EL (cell line): ENCODE measurements around the gene STK10.
"Not testable (repeated sequence)": the region's sequence is repeated elsewhere in the genome, so short reads cannot be mapped to it uniquely, and the experiment has no call there.

Source experiments
- DNase-seq: peaks from one replicate; pipeline ENCODE4 v3.0.0-alpha.2; 2016

The STK10 gene

GRCh38 chr5:172049226-172049796 is 138.7 kb downstream of the STK10 start:
- DNase-seq: no peak

GRCh38 chr5:172048539-172049101 is 139.4 kb downstream of the STK10 start:
- DNase-seq: peak; percentile 60

GRCh38 chr5:172048170-172048422 is 139.9 kb downstream of the STK10 start:
- DNase-seq: no peak

GRCh38 chr5:172046593-172046992 is 141.4 kb downstream of the STK10 start:
- no peak for DNase-seq

- no peak for DNase-seq
These were observed 142.8 kb downstream of the STK10 start for GRCh38 chr5:172045315-172045632.

- no peak for DNase-seq
These were observed 143.3 kb downstream of the STK10 start for GRCh38 chr5:172044631-172045314.

- DNase-seq: no peak
These were observed 144.2 kb downstream of the STK10 start for GRCh38 chr5:172043865-172044264.

GRCh38 chr5:172042183-172042582 is 145.8 kb downstream of the STK10 start:
- DNase-seq: no peak

- no peak for DNase-seq
These were observed 149.9 kb downstream of the STK10 start for GRCh38 chr5:172038167-172038566.

GRCh38 chr5:172035049-172035448 is 153.0 kb downstream of the STK10 start:
- no peak for DNase-seq

GRCh38 chr5:172031894-172032461 is 156.0 kb downstream of the STK10 start:
- DNase-seq: no peak

GRCh38 chr5:172029876-172030275 is 158.1 kb downstream of the STK10 start:
- DNase-seq: no peak

GRCh38 chr5:172028167-172028566 is 159.9 kb downstream of the STK10 start:
- no peak for DNase-seq

GRCh38 chr5:172020110-172020786 is 167.8 kb downstream of the STK10 start:
- DNase-seq: not testable (repeated sequence)

GRCh38 chr5:172015346-172015745 is 172.7 kb downstream of the STK10 start:
- DNase-seq: no peak

GRCh38 chr5:172010278-172010677 is 177.7 kb downstream of the STK10 start:
- no peak for DNase-seq

GRCh38 chr5:172009536-172010270 is 178.3 kb downstream of the STK10 start:
- no peak for DNase-seq

GRCh38 chr5:172008689-172009141 is 179.3 kb downstream of the STK10 start:
- DNase-seq: no peak

- peak; percentile 61 for DNase-seq
These were observed 179.9 kb downstream of the STK10 start for GRCh38 chr5:172008111-172008455.

- DNase-seq: no peak
These were observed 180.6 kb downstream of the STK10 start for GRCh38 chr5:172007175-172008110.

- peak; percentile 98 for DNase-seq
These were observed 181.5 kb downstream of the STK10 start, which contains the start of gene FBXW11 for GRCh38 chr5:172006321-172007174. Gene FBXW11 (minus strand): TSS chr5:172006638. CDS start chr5:172006502, 136 bp downstream.
